B cell (primary cell): ENCODE results near the gene SNX32. TPM values are rescaled to one million over a fixed set of nuclear protein-coding genes. Genes with fewer than 3 reads are reported as not detected.

ENCODE experiments used
- ATAC-seq: fragments of 200-7000 bp; cut with Tn5 transposase; one replicate; pipeline ENCODE4 v1.10.0; 2021; ENCODE audit warnings: low read depth, mild to moderate bottlenecking, moderate number of reproducible peaks, moderate library complexity
- CTCF ChIA-PET: fragments of 350-600 bp; sonication (Branson Sonifier 250); formaldehyde crosslinking; loops from one replicate; lab custom pipeline; 2021; ENCODE audit warnings: antibody characterized with exemption, inconsistent platforms; lab: Charles Lee
- POLR2A ChIA-PET: fragments of 350-600 bp; sonication (Branson Sonifier 250); formaldehyde crosslinking; loops from one replicate; lab custom pipeline; 2021; ENCODE audit warnings: antibody characterized with exemption; lab: Charles Lee
- DNase-seq: peaks from one replicate; pipeline ENCODE4 v3.0.0; 2013
- H2AFZ ChIP-seq: 2 replicates; pipeline ENCODE4 v1.6.1; 2012; ENCODE audit warnings: mild to moderate bottlenecking, low read depth, low read length; ENCODE audit not compliant: insufficient read depth, poor library complexity, severe bottlenecking
- H3K27ac ChIP-seq, 2 donors: 1 replicate in 1 of 2; 2 replicates in 1 of 2; pipeline ENCODE4 v1.5.1; 2012 to 2013; ENCODE audit warnings: low read length in 2 of 2, mild to moderate bottlenecking in 2 of 2, moderate library complexity in 1 of 2
- H3K27me3 ChIP-seq, 4 experiments: fragments of 200-600 bp in 1 of 4; sonication (generic) in 1 of 4; replicated peaks in 1 of 4; 1 replicate in 2 of 4; 2 replicates in 2 of 4; pipeline versions ENCODE4 v1.6.1 to v1.7.0; 2013 to 2016; ENCODE audit warnings: low read length in 3 of 4, mild to moderate bottlenecking in 2 of 4, mixed read lengths in 1 of 4, moderate library complexity in 1 of 4; ENCODE audit not compliant: insufficient read depth in 4 of 4, control insufficient read depth in 3 of 4; ENCODE audit errors: control extremely low read depth in 1 of 4
- H3K36me3 ChIP-seq, 2 experiments: replicated peaks in 1 of 2; 1 replicate in 1 of 2; 2 replicates in 1 of 2; pipeline versions ENCODE4 v1.6.1 to v1.7.1; 2013; ENCODE audit warnings: low read length in 1 of 2; ENCODE audit not compliant: insufficient read depth in 2 of 2, control insufficient read depth in 1 of 2; ENCODE audit errors: control extremely low read depth in 1 of 2, extremely low read depth in 1 of 2
- H3K4me1 ChIP-seq, 2 donors: fragments of 200-600 bp in 1 of 2; sonication (generic) in 1 of 2; 1 replicate in 1 of 2; 2 replicates in 1 of 2; pipeline versions ENCODE4 v1.5.1 to v1.6.1; 2013 to 2017; ENCODE audit warnings: low read length in 2 of 2; ENCODE audit not compliant: control insufficient read depth in 2 of 2, insufficient read depth in 2 of 2
- H3K4me2 ChIP-seq: replicated peaks from 2 replicates; pipeline ENCODE3; 2012; ENCODE audit warnings: mild to moderate bottlenecking, low read depth, low read length; ENCODE audit not compliant: poor library complexity, severe bottlenecking
- H3K4me3 ChIP-seq, 5 experiments: fragments of 200-600 bp in 1 of 5; sonication (generic) in 1 of 5; 1 replicate in 3 of 5; 2 replicates in 2 of 5; pipeline versions ENCODE4 v1.5.1 to v1.7.0; 2011 to 2016; ENCODE audit warnings: low read length in 4 of 5, mild to moderate bottlenecking in 4 of 5, low read depth in 2 of 5, control low read depth in 1 of 5, moderate library complexity in 1 of 5; ENCODE audit not compliant: insufficient read depth in 1 of 5; ENCODE audit errors: control extremely low read depth in 1 of 5, extremely low read depth in 1 of 5
- H3K79me2 ChIP-seq: fragments of 200-600 bp; sonication (generic); one replicate; pipeline ENCODE4 v1.6.0; 2016; ENCODE audit warnings: low read length; ENCODE audit not compliant: control insufficient read depth, insufficient read depth
- H3K9ac ChIP-seq: fragments of 200-600 bp; sonication (generic); 2 replicates; pipeline ENCODE4 v1.6.1; 2017; ENCODE audit warnings: mild to moderate bottlenecking, low read length, moderate library complexity
- H3K9me3 ChIP-seq, 3 donors: one replicate each; pipeline versions ENCODE4 v1.6.1 to v1.7.1; 2013; ENCODE audit warnings: low read length in 2 of 3; ENCODE audit not compliant: control insufficient read depth in 2 of 3, insufficient read depth in 1 of 3; ENCODE audit errors: control extremely low read depth in 1 of 3
- H4K20me1 ChIP-seq: 2 replicates; pipeline ENCODE4 v1.6.0; 2012; ENCODE audit warnings: mild to moderate bottlenecking, low read length; ENCODE audit not compliant: insufficient read depth, control insufficient read depth, poor library complexity, severe bottlenecking
- H3K27ac Mint-ChIP-seq: one replicate; pipeline ENCODE4 v1.8.0; 2021; ENCODE audit warnings: mixed read lengths
- H3K27me3 Mint-ChIP-seq: one replicate; pipeline ENCODE4 v1.8.0; 2021; ENCODE audit warnings: mixed read lengths
- H3K4me1 Mint-ChIP-seq: one replicate; pipeline ENCODE4 v1.8.0; 2021; ENCODE audit warnings: mixed read lengths
- H3K4me3 Mint-ChIP-seq: one replicate; pipeline ENCODE4 v1.8.0; 2021; ENCODE audit warnings: mixed read lengths
- H3K9me3 Mint-ChIP-seq: one replicate; pipeline ENCODE4 v1.8.0; 2022; ENCODE audit warnings: mixed read lengths; ENCODE audit not compliant: insufficient read depth
- CTCF ChIP-seq: fragments of 200-600 bp; IDR thresholded peaks from one replicate; pipeline ENCODE4 v1.8.0; 2022; ENCODE audit warnings: antibody characterized with exemption, mild to moderate bottlenecking
- EZH2 ChIP-seq: IDR thresholded peaks from 2 replicates; pipeline ENCODE4 v1.6.1; 2012; ENCODE audit warnings: borderline replicate concordance, low read depth, mild to moderate bottlenecking, moderate library complexity, low read length; ENCODE audit not compliant: insufficient read depth, poor library complexity, severe bottlenecking
- WGBS: methylation state at CpG from one replicate; pipeline ENCODE4 v1.1.5; 2013; ENCODE audit warnings: missing lambda C conversion rate; ENCODE audit not compliant: insufficient coverage; 5-methylcytosine and 5-hydroxymethylcytosine counted together
- intact Hi-C: fragments of 100-400 bp; cut with micrococcal nuclease; formaldehyde crosslinking; loops from one replicate; pipeline ENCODE4 v1.10.0; 2022
- polyA plus RNA-seq: library from polyadenylated mRNA; depleted of rRNA; stranded (reverse); fragments of >200 nt; gene quantifications from 2 replicates; pipeline ENCODE4 v1.2.3, GENCODE V29; 2012
- total RNA-seq, 2 donors: library from RNA; stranded (reverse); fragments of 120-200 nt in 1 of 2; gene quantifications; 1 replicate in 1 of 2; 2 replicates in 1 of 2; pipeline versions ENCODE4 v1.2.3 to v1.2.4, GENCODE V29; 2013 to 2022

SNX32 gene
- total and polyA plus RNA-seq, 2 donors (not counting 1 experiment from before 2014, with no cell fraction given), result 0.57 to 0.89 TPM

- Histone ChIP-seq H3K4me2 (no peak overlapping the region), H3K4me1 (peaks cover 6 to 13% of the 10 kb centered on the region in 2 donors), H3K36me3 (no peaks in the 10 kb centered on the region), H2AFZ (no peak overlapping the region), H4K20me1 (no peaks in the 10 kb centered on the region), H3K9ac (no peak overlapping the region), H3K27ac (no peak overlapping the region), H3K79me2 (no peaks in the 10 kb centered on the region), H3K27me3 (no peaks in the 10 kb centered on the region), H3K4me3 (no peak overlapping the region), H3K9me3 (no peaks in the 10 kb centered on the region)
- H3K27ac Mint-ChIP-seq, result no peak overlapping the region
- ATAC-seq (no peak), DNase-seq (no peak)
- ChIA-PET CTCF (interaction anchor here (1.0 to 1.5 kb wide), 3 partner anchors 22 to 102 kb away, joined by 3 to 5 read pairs (median 4); partner anchors contain the start of gene KAT5), POLR2A (interaction anchor here (0.7 kb wide), 1 partner anchor 38 kb away, joined by 4 read pairs; no protein-coding TSS in a partner anchor)
- H3K9me3 Mint-ChIP-seq, result no peaks in the 10 kb centered on the region
- TF ChIP-seq CTCF (no peak), EZH2 (no peak)
- H3K4me1 Mint-ChIP-seq, result peaks cover 9% of the 10 kb centered on the region
- H3K27me3 Mint-ChIP-seq, result peaks cover 4% of the 10 kb centered on the region
- WGBS, result 80% methylated on average over 16 of the region's 18 CpGs
- intact Hi-C loops, result no loop called here
- no peak overlapping the region for H3K4me3 Mint-ChIP-seq
These were observed 19.4 kb upstream of the SNX32 start for GRCh38 chr11:65814131-65814985.
